ENCODE measurements around the gene ZFAND3.

ZFAND3 gene

DNA sequence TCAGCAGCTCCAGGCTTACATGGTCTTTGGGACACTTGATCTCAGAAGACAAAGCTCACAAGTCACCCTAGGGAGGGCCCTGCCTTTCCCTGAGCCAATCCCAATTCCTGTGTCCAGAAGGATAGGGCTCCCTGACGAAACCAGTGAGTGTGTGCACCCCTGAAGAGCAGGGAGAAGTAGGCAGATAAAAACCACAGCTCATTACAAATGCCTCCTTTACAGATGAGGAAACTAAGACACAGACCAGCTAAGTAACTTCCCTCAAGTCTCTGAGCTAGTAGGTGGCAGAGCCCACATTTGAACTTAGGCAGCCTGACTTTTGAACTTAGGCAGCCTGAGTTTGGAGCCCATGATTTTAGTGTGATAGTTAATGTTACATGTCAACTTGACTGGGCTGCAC lies 6.7 kb upstream of the ZFAND3 start:
- Mint-ChIP-seq H3K9me3 (ENCODE audit: low read depth) (no peaks in the 10 kb centered on the region), H3K36me3 (no peaks in the 10 kb centered on the region), H3K27me3 (peaks cover 2% of the 10 kb centered on the region), H3K4me3 (no peak overlapping the region), H3K4me1 (ENCODE audit: low read depth) (peaks cover 9% of the 10 kb centered on the region), H3K27ac (no peak overlapping the region)

DNA sequence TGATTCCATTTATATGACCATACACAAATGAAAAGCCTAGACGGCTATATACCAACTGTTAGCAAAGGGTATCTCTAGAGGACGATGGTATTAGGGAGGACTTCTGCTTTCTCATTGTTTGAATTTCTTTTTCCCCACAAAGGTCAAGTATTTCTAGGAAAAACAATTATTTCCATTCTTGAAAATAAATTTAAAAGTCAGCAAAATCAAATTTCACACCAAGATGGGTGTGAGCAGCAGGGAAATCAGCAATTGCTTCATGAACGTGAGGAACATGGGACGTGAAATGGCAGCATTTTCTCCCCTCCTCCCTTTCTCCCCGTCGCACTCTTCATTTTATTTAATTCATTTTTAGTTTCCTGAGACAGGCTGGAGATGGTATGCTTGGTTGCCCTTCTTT lies 5.2 kb upstream of the ZFAND3 start:
- Mint-ChIP-seq H3K36me3 (no peaks in the 10 kb centered on the region), H3K9me3 (ENCODE audit: low read depth) (no peaks in the 10 kb centered on the region), H3K27me3 (peaks cover 2% of the 10 kb centered on the region), H3K4me3 (no peak overlapping the region), H3K4me1 (ENCODE audit: low read depth) (peaks cover 20% of the 10 kb centered on the region), H3K27ac (no peak overlapping the region)

DNA sequence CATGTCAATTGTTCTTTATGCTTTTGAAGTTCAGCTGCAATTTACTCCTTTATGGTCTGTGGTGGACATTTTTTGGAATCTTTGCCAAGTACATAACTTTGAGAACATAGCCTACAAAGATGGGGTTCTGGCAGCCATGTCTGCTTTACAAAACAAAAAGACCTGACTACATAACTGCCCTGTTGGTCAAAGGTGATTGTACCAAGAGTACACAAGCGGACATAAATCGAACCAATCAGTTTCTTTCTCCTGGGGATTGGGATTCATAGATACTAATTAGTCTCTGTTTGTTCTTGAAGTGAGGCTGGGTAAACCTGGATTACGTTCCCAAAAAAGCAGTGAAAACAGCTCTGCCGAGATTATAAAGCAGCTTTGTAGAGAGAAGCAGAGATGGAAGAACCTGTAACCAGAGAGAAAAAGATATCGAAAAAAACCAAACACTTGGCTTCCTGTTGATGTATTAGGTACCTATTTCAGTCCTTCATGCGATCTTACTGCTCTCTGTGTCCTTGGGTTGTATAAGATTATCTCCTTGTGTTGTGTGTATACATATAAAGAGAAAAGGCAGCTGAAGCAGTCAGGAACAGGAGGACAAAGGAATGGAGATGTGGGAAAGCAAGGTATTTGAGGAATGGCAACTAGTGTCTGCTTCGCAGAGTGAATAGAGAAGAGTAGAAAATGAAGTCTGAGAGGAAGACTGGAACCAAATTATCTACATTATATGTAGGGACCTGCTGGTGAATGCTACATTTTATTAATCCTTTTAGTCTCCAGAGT lies 2.7 kb upstream of the ZFAND3 start:
- Mint-ChIP-seq H3K36me3 (no peaks in the 10 kb centered on the region), H3K27ac (peak overlapping the region; percentile 9), H3K9me3 (ENCODE audit: low read depth) (no peaks in the 10 kb centered on the region), H3K27me3 (no peaks in the 10 kb centered on the region), H3K4me1 (ENCODE audit: low read depth) (peaks cover 33% of the 10 kb centered on the region), H3K4me3 (peak overlapping the region; percentile 53)

DNA sequence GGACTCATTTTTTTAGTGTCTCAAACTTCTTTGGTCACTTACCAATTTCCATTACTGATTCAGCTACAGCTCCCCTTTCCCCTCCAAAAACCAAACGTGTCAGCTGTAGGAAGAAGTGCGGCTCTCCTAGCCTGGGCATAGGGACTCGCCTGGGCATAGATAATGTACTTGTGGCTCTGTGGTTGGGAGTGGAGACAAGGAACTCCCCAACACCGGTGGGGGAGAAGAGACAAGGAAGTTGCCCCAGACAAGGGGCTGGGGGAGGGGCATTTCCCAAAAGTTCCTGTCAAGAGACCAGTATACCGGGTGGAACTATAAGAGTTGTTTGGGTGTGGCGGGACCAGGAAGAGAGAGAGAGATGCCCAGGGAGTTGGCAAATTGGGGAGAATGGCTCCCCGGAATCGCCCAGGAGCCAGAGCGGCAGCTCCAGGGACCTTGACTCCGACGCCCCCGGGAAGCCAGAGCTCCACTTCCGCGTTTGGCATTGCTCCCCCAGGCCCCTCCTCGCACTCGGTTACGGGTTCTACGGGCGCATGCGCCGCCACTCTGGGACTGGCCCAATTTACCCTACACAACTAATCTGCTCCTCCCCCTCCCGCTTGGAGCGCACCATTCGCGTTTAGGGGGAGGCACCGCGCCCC lies 871 bp upstream of the ZFAND3 start:
- peaks cover 50% of the 10 kb centered on the region for H3K4me1 Mint-ChIP-seq (ENCODE audit: low read depth)
- peak overlapping the region; percentile 98 for H3K4me3 Mint-ChIP-seq
- no peaks in the 10 kb centered on the region for H3K27me3 Mint-ChIP-seq
- H3K27ac Mint-ChIP-seq = peak overlapping the region; percentile 97
- peaks cover 4% of the 10 kb centered on the region for H3K36me3 Mint-ChIP-seq
- no peaks in the 10 kb centered on the region for H3K9me3 Mint-ChIP-seq (ENCODE audit: low read depth)

DNA sequence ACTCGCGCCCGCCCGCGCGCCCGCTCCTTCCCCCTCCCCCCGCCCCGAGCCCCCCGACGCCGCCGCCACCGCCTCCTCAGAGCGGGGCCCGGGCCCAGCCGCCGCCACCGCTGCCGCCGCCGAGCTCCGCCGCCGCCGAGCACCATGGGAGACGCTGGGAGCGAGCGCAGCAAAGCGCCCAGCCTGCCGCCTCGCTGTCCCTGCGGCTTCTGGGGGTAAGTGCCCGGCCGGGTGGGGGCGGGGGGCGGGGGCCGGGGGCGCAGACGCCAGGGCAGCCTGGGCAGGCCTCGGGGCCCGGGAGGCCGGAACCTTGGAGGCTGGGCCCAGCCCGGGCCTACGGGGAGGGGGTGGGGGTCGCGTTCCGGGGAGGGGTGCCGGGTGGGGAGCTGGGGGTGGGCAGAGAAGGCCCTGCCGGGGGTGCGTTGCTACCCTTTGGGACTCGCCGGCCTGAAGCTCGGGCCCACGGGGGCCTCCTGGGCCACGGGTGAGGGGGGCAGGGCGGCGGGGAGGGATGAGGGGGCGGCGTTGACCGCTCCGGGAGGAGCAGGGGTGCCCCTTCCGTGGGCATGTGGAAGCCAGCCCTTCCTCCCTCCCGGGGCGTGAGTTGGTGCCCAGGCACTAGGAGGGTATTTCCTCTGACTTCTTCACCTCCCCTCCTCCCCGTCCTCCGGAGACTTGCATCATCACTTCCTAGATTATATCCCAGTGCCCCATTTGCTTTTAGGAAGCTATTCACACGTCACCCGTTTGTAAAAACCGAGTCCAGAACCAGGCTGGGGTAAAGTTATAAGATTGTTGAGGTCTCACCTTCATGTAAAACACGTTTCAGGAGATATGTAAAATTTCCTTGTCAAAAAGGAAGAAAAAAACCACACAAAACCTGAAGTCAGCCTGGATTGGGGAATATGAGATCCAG lies 533 bp downstream of the ZFAND3 start:
- Mint-ChIP-seq H3K9me3 (ENCODE audit: low read depth) (no peaks in the 10 kb centered on the region), H3K4me3 (peak overlapping the region; percentile 98), H3K27ac (peak overlapping the region; percentile 89), H3K27me3 (no peaks in the 10 kb centered on the region), H3K36me3 (peaks cover 4% of the 10 kb centered on the region), H3K4me1 (ENCODE audit: low read depth) (peaks cover 61% of the 10 kb centered on the region)

DNA sequence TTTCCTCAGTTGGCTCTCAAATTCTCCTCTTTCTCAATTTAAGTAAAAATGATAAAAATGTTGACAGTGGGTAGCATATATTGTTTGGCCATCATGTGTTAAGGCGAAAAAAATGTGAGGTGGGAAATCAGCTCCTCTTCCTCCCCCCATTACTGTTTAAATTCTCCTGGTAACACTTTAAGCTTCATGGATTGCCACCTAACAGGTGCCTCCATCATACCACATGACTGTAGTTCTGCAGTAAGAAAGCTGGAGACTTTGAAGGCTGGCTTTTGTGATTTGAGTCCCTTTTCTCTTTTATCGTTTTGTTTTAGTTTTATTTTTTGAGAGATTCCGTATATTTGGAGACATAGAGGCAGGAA lies 1.2 kb downstream of the ZFAND3 start:
- H3K4me3 Mint-ChIP-seq = peak overlapping the region; percentile 93
- no peaks in the 10 kb centered on the region for H3K27me3 Mint-ChIP-seq
- H3K36me3 Mint-ChIP-seq = peaks cover 4% of the 10 kb centered on the region
- H3K9me3 Mint-ChIP-seq (ENCODE audit: low read depth) = no peaks in the 10 kb centered on the region
- peak overlapping the region; percentile 89 for H3K27ac Mint-ChIP-seq
- peaks cover 66% of the 10 kb centered on the region for H3K4me1 Mint-ChIP-seq (ENCODE audit: low read depth)

DNA sequence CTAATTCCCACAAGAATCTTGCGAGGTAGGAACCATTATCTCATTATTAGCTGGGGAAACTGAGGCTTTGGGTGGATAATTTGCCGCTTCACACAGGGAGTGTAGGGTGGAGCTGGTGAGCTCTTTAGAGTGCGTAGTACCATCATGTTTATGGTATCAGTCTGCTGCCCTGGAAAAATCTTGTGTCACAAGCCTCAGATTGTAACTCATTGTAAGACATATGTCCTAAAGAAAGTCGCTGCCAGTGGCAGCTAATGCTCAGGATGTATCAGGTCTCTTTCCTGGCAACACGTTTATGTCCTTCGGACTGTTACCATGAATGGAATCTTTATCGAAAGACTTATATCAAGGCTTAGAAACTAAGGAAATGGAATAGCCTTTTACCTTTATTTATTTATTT lies 1.9 kb downstream of the ZFAND3 start:
- H3K4me1 Mint-ChIP-seq (ENCODE audit: low read depth) = peaks cover 74% of the 10 kb centered on the region
- no peaks in the 10 kb centered on the region for H3K9me3 Mint-ChIP-seq (ENCODE audit: low read depth)

DNA sequence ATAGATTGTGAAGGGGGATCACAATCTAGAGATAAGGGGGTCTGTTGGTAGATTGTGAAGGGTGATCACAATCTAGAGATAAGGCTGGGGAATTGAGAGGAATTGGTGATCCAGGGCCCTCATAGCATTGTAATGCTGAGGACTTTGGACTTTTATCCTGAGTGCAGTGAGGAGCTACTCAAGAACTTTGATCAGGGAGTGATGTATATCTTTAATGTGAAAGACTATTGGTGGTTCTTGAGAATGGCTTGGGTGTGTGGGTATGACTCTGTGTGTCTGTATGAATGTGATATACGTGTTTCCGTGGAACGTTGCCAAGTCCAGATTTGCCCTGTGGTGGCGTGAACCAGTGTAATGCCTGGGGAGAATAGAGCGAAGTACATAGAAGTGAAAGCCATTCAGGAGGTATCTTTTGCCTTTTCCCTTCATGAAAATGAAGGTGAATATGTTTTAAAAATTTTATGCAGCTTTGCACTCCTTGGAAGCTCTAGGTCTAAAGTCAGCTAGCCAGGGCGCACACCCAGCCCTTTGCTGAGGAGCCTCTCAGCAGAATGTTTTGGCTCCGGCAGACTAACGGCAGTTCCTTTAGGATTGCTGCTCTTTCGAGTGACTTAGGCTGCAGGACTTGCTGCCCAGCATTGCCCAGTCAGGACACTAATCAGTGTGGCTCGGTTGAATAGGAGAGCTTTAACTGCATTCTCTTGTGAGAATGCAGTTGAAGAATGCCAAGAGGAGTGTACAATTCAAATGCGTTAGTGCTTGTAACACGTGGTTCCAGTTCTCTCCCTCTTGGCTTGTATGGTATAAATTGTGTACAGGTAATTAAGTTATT lies 3.5 kb downstream of the ZFAND3 start:
- Mint-ChIP-seq H3K27ac (peak overlapping the region; percentile 55), H3K36me3 (peaks cover 4% of the 10 kb centered on the region), H3K4me1 (ENCODE audit: low read depth) (peaks cover 78% of the 10 kb centered on the region), H3K4me3 (peak overlapping the region; percentile 30), H3K9me3 (ENCODE audit: low read depth) (no peaks in the 10 kb centered on the region), H3K27me3 (no peaks in the 10 kb centered on the region)

More for the DNA sequence above, 1.9 kb downstream of the ZFAND3 start:
- Mint-ChIP-seq H3K27ac (peak overlapping the region; percentile 89), H3K27me3 (no peaks in the 10 kb centered on the region), H3K36me3 (peaks cover 4% of the 10 kb centered on the region), H3K4me3 (peak overlapping the region; percentile 93)

DNA sequence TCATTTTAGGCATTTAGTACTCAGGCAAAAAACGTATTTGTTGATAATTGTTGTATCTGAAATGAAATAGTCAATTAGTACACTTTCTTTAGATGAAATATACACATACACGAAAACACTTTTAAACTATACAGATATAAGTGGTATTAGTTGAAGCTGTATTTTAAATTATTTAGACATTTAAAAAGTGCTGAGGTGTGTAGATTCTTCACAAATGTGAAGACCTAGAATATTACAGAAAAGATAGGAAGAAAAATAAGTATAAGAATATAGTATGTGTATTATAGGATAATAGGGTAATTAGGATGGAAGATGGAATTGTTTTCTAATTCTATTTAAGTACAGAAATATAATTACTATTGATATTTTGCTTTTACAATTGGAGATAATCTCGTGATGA lies 4.6 kb downstream of the ZFAND3 start:
- Mint-ChIP-seq H3K36me3 (peaks cover 4% of the 10 kb centered on the region), H3K27me3 (no peaks in the 10 kb centered on the region), H3K27ac (no peak overlapping the region), H3K9me3 (ENCODE audit: low read depth) (no peaks in the 10 kb centered on the region), H3K4me1 (ENCODE audit: low read depth) (peaks cover 76% of the 10 kb centered on the region), H3K4me3 (no peak overlapping the region)

DNA sequence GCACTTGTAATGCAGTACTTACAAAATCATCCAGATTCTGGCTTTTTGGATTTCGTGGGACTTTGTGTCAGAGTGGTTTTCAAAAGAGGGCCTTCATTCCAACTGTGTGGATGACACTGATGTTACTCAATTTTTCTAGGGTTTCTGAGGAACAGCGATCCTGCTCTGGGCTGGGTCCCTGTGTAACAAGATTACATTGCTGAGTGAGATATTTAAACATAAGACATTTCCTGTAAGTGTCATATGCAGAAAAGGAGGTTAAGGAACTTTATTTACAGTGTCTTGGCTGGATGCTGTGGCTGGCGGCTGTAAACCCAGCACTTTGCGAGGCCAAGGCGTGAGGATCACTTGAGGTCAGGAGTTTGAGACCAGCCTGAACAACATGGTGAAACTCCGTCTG lies 6.7 kb downstream of the ZFAND3 start:
- H3K27me3 Mint-ChIP-seq = no peaks in the 10 kb centered on the region
- H3K36me3 Mint-ChIP-seq = peaks cover 4% of the 10 kb centered on the region
- peaks cover 86% of the 10 kb centered on the region for H3K4me1 Mint-ChIP-seq (ENCODE audit: low read depth)
- H3K4me3 Mint-ChIP-seq = no peak overlapping the region
- peak overlapping the region; percentile 80 for H3K27ac Mint-ChIP-seq
- no peaks in the 10 kb centered on the region for H3K9me3 Mint-ChIP-seq (ENCODE audit: low read depth)

DNA sequence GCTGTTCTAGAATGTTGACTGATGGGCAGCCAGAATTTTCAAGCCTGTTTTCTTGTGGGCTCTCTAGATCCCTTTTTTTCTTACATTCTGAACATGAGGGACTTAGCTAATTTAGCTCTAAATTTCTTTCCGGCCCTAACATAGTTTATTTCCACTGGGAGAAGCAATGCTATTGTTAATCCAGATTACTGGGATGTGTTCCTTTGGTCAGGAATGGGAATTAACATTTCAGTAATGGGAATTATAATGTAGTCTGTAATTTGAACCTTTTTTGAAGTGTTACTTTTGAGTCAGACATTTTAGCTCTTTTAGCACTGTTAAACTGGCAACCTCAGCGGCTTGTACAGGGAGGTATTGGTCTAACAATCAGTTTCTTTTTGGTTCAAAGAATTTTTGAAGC lies 7.5 kb downstream of the ZFAND3 start:
- H3K27me3 Mint-ChIP-seq = no peaks in the 10 kb centered on the region
- peak overlapping the region; percentile 18 for H3K4me3 Mint-ChIP-seq
- peak overlapping the region; percentile 37 for H3K27ac Mint-ChIP-seq
- no peaks in the 10 kb centered on the region for H3K9me3 Mint-ChIP-seq (ENCODE audit: low read depth)
- H3K4me1 Mint-ChIP-seq (ENCODE audit: low read depth) = peaks cover 86% of the 10 kb centered on the region
- peaks cover 9% of the 10 kb centered on the region for H3K36me3 Mint-ChIP-seq

DNA sequence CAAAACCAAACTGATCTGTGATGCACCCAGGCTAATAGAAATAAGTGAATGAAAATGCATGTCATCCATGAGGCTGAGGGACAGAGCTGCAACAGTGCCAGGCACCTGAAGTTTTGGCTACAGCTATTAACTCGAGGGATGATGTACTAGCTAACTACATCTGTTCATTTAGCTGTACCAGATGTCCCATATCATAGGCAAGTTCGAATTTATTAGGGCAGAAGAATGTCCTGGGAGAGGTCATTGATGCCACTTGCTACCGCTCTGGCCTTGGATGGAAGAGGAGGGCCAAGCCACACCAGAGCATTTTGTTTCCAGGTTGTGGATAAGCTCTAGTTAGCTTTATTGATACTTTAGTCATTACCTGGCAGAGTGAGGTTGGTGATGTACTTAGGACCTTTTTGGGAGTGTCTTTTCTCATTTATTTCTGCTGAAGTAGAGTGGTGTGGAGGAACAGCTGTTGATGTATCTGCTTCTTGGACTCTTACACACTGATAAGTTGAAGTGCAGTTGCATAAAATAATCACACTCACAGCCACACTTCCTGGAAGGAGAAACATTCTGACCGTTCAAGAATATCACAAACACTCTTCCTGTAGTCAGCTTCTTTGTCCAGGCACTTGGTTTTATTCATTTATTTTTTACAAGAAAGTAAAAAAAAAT lies 8.2 kb downstream of the ZFAND3 start:
- H3K4me3 Mint-ChIP-seq = peak overlapping the region; percentile 18
- peak overlapping the region; percentile 37 for H3K27ac Mint-ChIP-seq
- no peaks in the 10 kb centered on the region for H3K27me3 Mint-ChIP-seq
- H3K36me3 Mint-ChIP-seq = peaks cover 9% of the 10 kb centered on the region
- no peaks in the 10 kb centered on the region for H3K9me3 Mint-ChIP-seq (ENCODE audit: low read depth)
- H3K4me1 Mint-ChIP-seq (ENCODE audit: low read depth) = peaks cover 83% of the 10 kb centered on the region

DNA sequence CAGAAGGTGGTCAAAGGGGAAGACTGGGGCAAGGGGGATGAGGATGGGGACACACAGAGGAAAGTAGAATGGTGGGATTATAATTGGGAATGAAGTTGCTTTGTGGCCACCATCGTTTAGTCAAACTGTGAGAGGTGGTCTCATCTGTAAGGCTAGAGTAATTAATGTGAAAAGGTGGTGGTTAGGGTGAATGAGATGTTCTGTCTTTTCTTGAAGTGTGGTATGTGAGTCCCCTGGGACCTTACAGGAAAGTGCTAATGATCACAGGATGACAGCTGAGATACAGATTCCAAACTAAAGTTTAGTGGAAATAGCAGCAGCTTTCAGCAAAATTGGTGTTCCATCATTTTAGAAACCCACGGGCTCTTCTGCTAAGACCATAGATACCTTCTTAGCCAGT lies 10.7 kb downstream of the ZFAND3 start:
- H3K36me3 Mint-ChIP-seq = peaks cover 12% of the 10 kb centered on the region
- no peak overlapping the region for H3K4me3 Mint-ChIP-seq
- H3K9me3 Mint-ChIP-seq (ENCODE audit: low read depth) = peaks cover 5% of the 10 kb centered on the region
- peaks cover 65% of the 10 kb centered on the region for H3K4me1 Mint-ChIP-seq (ENCODE audit: low read depth)
- no peak overlapping the region for H3K27ac Mint-ChIP-seq
- H3K27me3 Mint-ChIP-seq = no peaks in the 10 kb centered on the region

DNA sequence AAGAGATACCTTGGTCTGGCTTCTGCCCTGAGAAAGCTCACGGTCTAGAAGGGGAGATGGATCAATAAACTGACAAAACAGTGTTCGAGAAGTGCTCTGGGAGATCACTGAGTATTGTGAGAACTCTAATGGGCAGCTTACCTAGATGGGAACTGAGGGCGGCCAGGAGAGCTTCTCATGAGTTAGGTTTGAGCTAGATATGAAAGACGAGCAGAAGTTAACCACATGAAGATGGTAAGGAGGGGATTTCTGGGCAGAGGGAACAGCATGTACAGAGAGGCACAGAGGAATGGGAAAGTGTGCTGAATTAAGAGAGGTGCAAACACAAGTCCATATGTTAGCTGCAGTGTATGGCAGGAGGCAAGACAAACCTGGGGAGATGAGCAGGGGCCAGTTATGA lies 11.9 kb downstream of the ZFAND3 start:
- peaks cover 63% of the 10 kb centered on the region for H3K4me1 Mint-ChIP-seq (ENCODE audit: low read depth)
- peak overlapping the region; percentile 36 for H3K27ac Mint-ChIP-seq
- H3K27me3 Mint-ChIP-seq = no peaks in the 10 kb centered on the region
- H3K9me3 Mint-ChIP-seq (ENCODE audit: low read depth) = peaks cover 5% of the 10 kb centered on the region
- H3K36me3 Mint-ChIP-seq = peaks cover 12% of the 10 kb centered on the region
- H3K4me3 Mint-ChIP-seq = no peak overlapping the region

Measured in activated naive CD8-positive, alpha-beta T cell (primary cell).